Measurements from ENCODE around the gene CBY2.

DNA sequence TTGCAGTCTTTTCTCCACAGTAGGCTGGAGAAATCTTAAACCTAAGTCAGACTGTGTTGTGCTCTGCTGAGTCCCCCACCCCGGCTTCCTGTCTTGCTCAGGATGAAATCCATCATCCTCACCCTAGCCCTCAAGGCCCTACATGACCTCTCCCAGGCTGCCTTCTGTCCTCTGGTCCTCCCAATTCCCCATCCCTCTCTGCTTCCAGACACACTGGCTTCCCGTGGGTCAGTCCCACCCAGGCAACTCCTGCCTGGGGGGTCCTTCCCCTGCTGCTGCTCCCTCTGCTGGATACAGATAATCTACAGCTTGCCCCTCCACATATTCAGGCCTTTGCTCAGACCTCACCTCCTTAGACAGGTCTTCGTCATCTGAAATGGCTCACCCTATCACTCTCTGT is 18.4 kb upstream of the CBY2 start:
- TF ChIP-seq, protein P1, sequence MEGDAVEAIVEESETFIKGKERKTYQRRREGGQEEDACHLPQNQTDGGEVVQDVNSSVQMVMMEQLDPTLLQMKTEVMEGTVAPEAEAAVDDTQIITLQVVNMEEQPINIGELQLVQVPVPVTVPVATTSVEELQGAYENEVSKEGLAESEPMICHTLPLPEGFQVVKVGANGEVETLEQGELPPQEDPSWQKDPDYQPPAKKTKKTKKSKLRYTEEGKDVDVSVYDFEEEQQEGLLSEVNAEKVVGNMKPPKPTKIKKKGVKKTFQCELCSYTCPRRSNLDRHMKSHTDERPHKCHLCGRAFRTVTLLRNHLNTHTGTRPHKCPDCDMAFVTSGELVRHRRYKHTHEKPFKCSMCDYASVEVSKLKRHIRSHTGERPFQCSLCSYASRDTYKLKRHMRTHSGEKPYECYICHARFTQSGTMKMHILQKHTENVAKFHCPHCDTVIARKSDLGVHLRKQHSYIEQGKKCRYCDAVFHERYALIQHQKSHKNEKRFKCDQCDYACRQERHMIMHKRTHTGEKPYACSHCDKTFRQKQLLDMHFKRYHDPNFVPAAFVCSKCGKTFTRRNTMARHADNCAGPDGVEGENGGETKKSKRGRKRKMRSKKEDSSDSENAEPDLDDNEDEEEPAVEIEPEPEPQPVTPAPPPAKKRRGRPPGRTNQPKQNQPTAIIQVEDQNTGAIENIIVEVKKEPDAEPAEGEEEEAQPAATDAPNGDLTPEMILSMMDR (IDR thresholded peaks at IDR 0.05 in 8 of 11, conservative IDR thresholded peaks at IDR 0.05 in 3 of 11): no peak
- no peak for TF ChIP-seq POLR2A (IDR thresholded peaks at IDR 0.05)

Measured in spleen (tissue), 7 donors.